IMR-90 (cell line): ENCODE results near the gene MMD2. TPM values are rescaled to one million over a fixed set of nuclear protein-coding genes. Genes with fewer than 3 reads are reported as not detected.

ENCODE experiments used
- ATAC-seq: fragments of 200-7000 bp; cut with Tn5 transposase; 2 replicates; pipeline ENCODE4 v1.9.1; 2020; ENCODE audit warnings: low read depth, mild to moderate bottlenecking, moderate library complexity
- BruUV-seq: library from RNA; stranded (reverse); fragments of 400-500 nt; replicated peaks from 2 replicates; lab custom pipeline; 2021; lab: Mats Ljungman, UMichigan
- CTCF ChIA-PET: fragments of 300-600 bp; formaldehyde crosslinking; extraction: SDS; loops from one replicate; lab custom pipeline; 2021; ENCODE audit warnings: antibody characterized with exemption; lab: Yijun Ruan, JAX
- POLR2A ChIA-PET: fragments of 300-600 bp; sonication (Branson Sonifier 250); formaldehyde crosslinking; loops from one replicate; lab custom pipeline; 2022; ENCODE audit warnings: antibody characterized with exemption; ENCODE audit not compliant: unreplicated experiment; lab: Charles Lee
- DNase-seq: peaks from one replicate; pipeline ENCODE4 v3.0.0; 2013
- H2AFZ ChIP-seq: replicated peaks from 2 replicates; pipeline ENCODE3; 2013; ENCODE audit warnings: low read length, mild to moderate bottlenecking; ENCODE audit not compliant: poor library complexity
- H2AK5ac ChIP-seq: 2 replicates; pipeline ENCODE4 v1.6.1; 2013; ENCODE audit warnings: low read depth, low read length, inconsistent platforms
- H2AK9ac ChIP-seq: replicated peaks from 2 replicates; pipeline ENCODE3; 2013; ENCODE audit warnings: mild to moderate bottlenecking, low read depth, low read length, moderate library complexity; ENCODE audit not compliant: poor library complexity
- H2BK120ac ChIP-seq: 2 replicates; pipeline ENCODE4 v1.6.1; 2013; ENCODE audit warnings: low read depth, low read length, inconsistent platforms
- H2BK15ac ChIP-seq: 3 replicates; pipeline ENCODE4 v1.6.1; 2013; ENCODE audit warnings: low read depth, low read length, inconsistent platforms
- H2BK20ac ChIP-seq: 2 replicates; pipeline ENCODE4 v1.6.1; 2013; ENCODE audit warnings: low read depth, mild to moderate bottlenecking, inconsistent platforms, low read length, moderate library complexity
- H2BK5ac ChIP-seq: 2 replicates; pipeline ENCODE4 v1.6.1; 2013; ENCODE audit warnings: mild to moderate bottlenecking, low read depth, low read length, inconsistent platforms; ENCODE audit not compliant: poor library complexity, severe bottlenecking
- H3K14ac ChIP-seq: replicated peaks from 2 replicates; pipeline ENCODE4 v1.6.1; 2013; ENCODE audit warnings: low read depth, low read length, inconsistent platforms
- H3K18ac ChIP-seq: 2 replicates; pipeline ENCODE4 v1.6.1; 2013; ENCODE audit warnings: low read depth, low read length, control low read depth
- H3K23ac ChIP-seq: 2 replicates; pipeline ENCODE4 v1.6.1; 2013; ENCODE audit warnings: low read depth, low read length, inconsistent platforms
- H3K27ac ChIP-seq: 2 replicates; pipeline ENCODE4 v1.5.1; 2013; ENCODE audit warnings: mild to moderate bottlenecking, control low read depth, low read length; ENCODE audit not compliant: insufficient read depth
- H3K27me3 ChIP-seq: 2 replicates; pipeline ENCODE4 v1.6.1; 2013; ENCODE audit warnings: low read length; ENCODE audit not compliant: control insufficient read depth, insufficient read depth
- H3K36me3 ChIP-seq: 2 replicates; pipeline ENCODE4 v1.6.1; 2013; ENCODE audit warnings: low read length, mixed read lengths; ENCODE audit not compliant: control insufficient read depth, insufficient read depth
- H3K4ac ChIP-seq: 2 replicates; pipeline ENCODE4 v1.6.1; 2013; ENCODE audit warnings: low read depth, low read length, inconsistent platforms
- H3K4me1 ChIP-seq: 2 replicates; pipeline ENCODE4 v1.6.1; 2013; ENCODE audit warnings: low read length, mixed read lengths; ENCODE audit not compliant: control insufficient read depth, insufficient read depth
- H3K4me2 ChIP-seq: 2 replicates; pipeline ENCODE4 v1.6.1; 2013; ENCODE audit warnings: low read depth, mild to moderate bottlenecking, control low read depth, low read length, moderate library complexity
- H3K4me3 ChIP-seq: 2 replicates; pipeline ENCODE4 v1.5.1; 2013; ENCODE audit warnings: low read depth, mild to moderate bottlenecking, control low read depth, low read length, moderate library complexity; ENCODE audit not compliant: insufficient read depth
- H3K56ac ChIP-seq: 2 replicates; pipeline ENCODE4 v1.6.1; 2013; ENCODE audit warnings: low read length, inconsistent platforms; ENCODE audit not compliant: insufficient read depth; ENCODE audit errors: extremely low read depth
- H3K79me1 ChIP-seq, 2 experiments: 2 replicates each; pipeline ENCODE4 v1.6.1; 2013; ENCODE audit warnings: low read length in 2 of 2, inconsistent platforms in 1 of 2, low read depth in 1 of 2
- H3K9ac ChIP-seq: 2 replicates; pipeline ENCODE4 v1.6.1; 2013; ENCODE audit warnings: low read depth, low read length, control low read depth
- H3K9me1 ChIP-seq: 2 replicates; pipeline ENCODE4 v1.6.1; 2013; ENCODE audit warnings: low read length, inconsistent platforms; ENCODE audit not compliant: insufficient read depth
- H3K9me3 ChIP-seq: 2 replicates; pipeline ENCODE4 v1.6.1; 2013; ENCODE audit warnings: low read length; ENCODE audit not compliant: control insufficient read depth, insufficient read depth
- H4K20me1 ChIP-seq: 2 replicates; pipeline ENCODE4 v1.6.1; 2013; ENCODE audit warnings: low read length, inconsistent platforms; ENCODE audit not compliant: insufficient read depth
- H4K5ac ChIP-seq: 2 replicates; pipeline ENCODE4 v1.6.1; 2013; ENCODE audit warnings: mild to moderate bottlenecking, low read depth, low read length, control low read depth
- H4K8ac ChIP-seq, 2 experiments: 2 replicates each; pipeline ENCODE4 v1.6.1; 2013; ENCODE audit warnings: low read depth in 2 of 2, low read length in 2 of 2, control low read depth in 1 of 2, inconsistent platforms in 1 of 2
- H4K91ac ChIP-seq: 2 replicates; pipeline ENCODE4 v1.6.1; 2013; ENCODE audit warnings: low read depth, low read length, inconsistent platforms; ENCODE audit not compliant: insufficient read depth
- CEBPB ChIP-seq: IDR thresholded peaks from 2 replicates; pipeline ENCODE4 v1.6.1; 2012; ENCODE audit warnings: low read depth, low read length, improper control_type of control experiment
- CHD1 ChIP-seq: IDR thresholded peaks from 2 replicates; pipeline ENCODE4 v1.6.1; 2012; ENCODE audit warnings: low read depth, low read length, improper control_type of control experiment
- FOS ChIP-seq: fragments of 150-350 bp; IDR thresholded peaks from 2 replicates; pipeline ENCODE4 v1.6.1; 2016; ENCODE audit warnings: low read depth, low read length
- MAFK ChIP-seq: IDR thresholded peaks from 2 replicates; pipeline ENCODE4 v1.6.1; 2012; ENCODE audit warnings: low read depth, low read length, improper control_type of control experiment
- MAZ ChIP-seq: IDR thresholded peaks from 2 replicates; pipeline ENCODE4 v1.6.1; 2012; ENCODE audit warnings: low read depth, mild to moderate bottlenecking, low read length, improper control_type of control experiment, moderate library complexity, borderline replicate concordance
- POLR2A ChIP-seq: IDR thresholded peaks from 2 replicates; pipeline ENCODE4 v1.6.1; 2012; ENCODE audit warnings: mild to moderate bottlenecking, low read depth, low read length
- RCOR1 ChIP-seq: IDR thresholded peaks from 2 replicates; pipeline ENCODE4 v1.6.1; 2012; ENCODE audit warnings: mild to moderate bottlenecking, low read length, improper control_type of control experiment; ENCODE audit not compliant: insufficient replicate concordance
- SMC3 ChIP-seq: fragments of 150-350 bp; IDR thresholded peaks from 2 replicates; pipeline ENCODE4 v1.6.1; 2016; ENCODE audit warnings: low read depth, mild to moderate bottlenecking, antibody characterized with exemption, low read length, moderate library complexity
- whole genome bisulfite sequencing, 2 experiments: methylation state at CpG; one replicate each; pipeline versions ENCODE4 v1.1.5 to v1.1.7; 2013; ENCODE audit warnings: missing lambda C conversion rate in 2 of 2; ENCODE audit not compliant: insufficient read length in 1 of 2; ENCODE audit errors: extremely low coverage in 2 of 2; 5-methylcytosine and 5-hydroxymethylcytosine counted together
- dilution Hi-C: fragments of 300-500 bp; cut with HindIII; formaldehyde crosslinking; loops from one replicate; pipeline ENCODE4 v1.14.3; 2018; ENCODE audit warnings: low sequenced_read_pairs; ENCODE audit not compliant: unreplicated experiment
- in situ Hi-C: fragments of 300-500 bp; cut with MboI; formaldehyde crosslinking; loops from 3 replicates; pipeline ENCODE4 v1.14.3; 2019; ENCODE audit warnings: low sequenced_read_pairs, inconsistent platforms, mixed read lengths
- intact Hi-C: fragments of 100-400 bp; cut with micrococcal nuclease; formaldehyde crosslinking; loops from 2 replicates; pipeline ENCODE4 v1.10.0; 2022
- polyA plus RNA-seq, 3 experiments: library from polyadenylated mRNA; depleted of rRNA; stranded (reverse); fragments of >200 nt; gene quantifications; 2 replicates each; pipeline ENCODE4 v1.2.3, GENCODE V29; 2012; ENCODE audit warnings: low replicate concordance in 1 of 3
- total RNA-seq: library from RNA; depleted of rRNA; stranded (reverse); fragments of >200 nt; gene quantifications from 2 replicates; pipeline ENCODE4 v1.2.3, GENCODE V29; 2012
- TF ChIP-seq, protein P1 (sequence below): fragments of 150-350 bp; IDR thresholded peaks from 2 replicates; pipeline ENCODE4 v1.6.1; 2017; ENCODE audit warnings: mild to moderate bottlenecking, antibody characterized with exemption, low read length, low read depth
- TF ChIP-seq, protein P2 (sequence below): fragments of 150-350 bp; IDR thresholded peaks from 2 replicates; pipeline ENCODE4 v1.6.1; 2016; ENCODE audit warnings: low read depth, mild to moderate bottlenecking, low read length, moderate library complexity, borderline replicate concordance
- TF ChIP-seq, protein P3 (sequence below): conservative IDR thresholded peaks from 2 replicates; pipeline ENCODE4 v1.5.1; 2012; ENCODE audit warnings: mild to moderate bottlenecking, low read depth, low read length, improper control_type of control experiment

MMD2 gene
- total and polyA plus RNA-seq, 2 of the 4 experiments (the other 2 are of a cell fraction) = not detected

DNA sequence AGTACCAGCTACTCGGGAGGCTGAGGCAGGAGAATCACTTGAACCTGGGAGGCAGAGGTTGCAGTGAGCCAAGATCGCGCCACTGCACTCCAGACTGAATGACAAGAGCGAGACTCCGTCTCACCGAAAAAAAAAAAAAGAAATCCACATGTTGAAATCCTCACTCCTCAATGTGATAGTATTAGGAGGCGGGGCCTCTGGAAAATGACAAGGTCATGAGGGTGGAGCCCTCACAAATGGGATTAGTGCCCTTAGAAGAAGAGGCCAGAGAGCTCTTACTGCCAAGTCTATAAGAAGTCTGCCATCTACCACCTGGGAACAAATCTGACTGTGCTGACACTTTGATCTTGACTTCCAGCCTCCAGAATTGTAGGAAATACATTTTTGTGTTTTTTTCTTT, 10.6 kb downstream of the MMD2 start:
- Histone ChIP-seq H3K4me1 (no peaks in the 10 kb centered on the region), H4K5ac (no peak overlapping the region), H3K36me3 (no peaks in the 10 kb centered on the region), H3K14ac (no peak overlapping the region), H3K27me3 (no peaks in the 10 kb centered on the region), H3K9me3 (no peaks in the 10 kb centered on the region), H2BK5ac (no peak overlapping the region), H3K23ac (no peak overlapping the region), H3K79me1 (no peaks in the 10 kb centered on the region), H2BK20ac (no peak overlapping the region), H2BK15ac (no peak overlapping the region), H2AK5ac (no peak overlapping the region), H3K9ac (no peak overlapping the region), H2AFZ (no peak overlapping the region), H2BK120ac (no peak overlapping the region), H2AK9ac (no peak overlapping the region), H3K56ac (no peak overlapping the region), H4K20me1 (no peaks in the 10 kb centered on the region), H4K8ac (no peak overlapping the region), H3K27ac (no peak overlapping the region), H3K4me2 (no peak overlapping the region), H4K91ac (no peak overlapping the region), H3K4ac (no peak overlapping the region), H3K9me1 (no peaks in the 10 kb centered on the region), H3K4me3 (no peak overlapping the region), H3K18ac (no peak overlapping the region)
- intact Hi-C loops = no loop called here
- in situ Hi-C loops = no loop called here
- DNase-seq (no peak), ATAC-seq (no peak)
- no CpG with 5 or more reads among the region's 7 CpGs for WGBS, 2 experiments
- no TSS peak for BruUV-seq
- TF ChIP-seq POLR2A (no peak), CHD1 (no peak), SMC3 (no peak), RCOR1 (no peak), FOS (no peak), CEBPB (no peak), MAZ (no peak), MAFK (no peak)
- TF ChIP-seq, protein P1, sequence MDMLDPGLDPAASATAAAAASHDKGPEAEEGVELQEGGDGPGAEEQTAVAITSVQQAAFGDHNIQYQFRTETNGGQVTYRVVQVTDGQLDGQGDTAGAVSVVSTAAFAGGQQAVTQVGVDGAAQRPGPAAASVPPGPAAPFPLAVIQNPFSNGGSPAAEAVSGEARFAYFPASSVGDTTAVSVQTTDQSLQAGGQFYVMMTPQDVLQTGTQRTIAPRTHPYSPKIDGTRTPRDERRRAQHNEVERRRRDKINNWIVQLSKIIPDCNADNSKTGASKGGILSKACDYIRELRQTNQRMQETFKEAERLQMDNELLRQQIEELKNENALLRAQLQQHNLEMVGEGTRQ = no peak
- TF ChIP-seq, protein P2, sequence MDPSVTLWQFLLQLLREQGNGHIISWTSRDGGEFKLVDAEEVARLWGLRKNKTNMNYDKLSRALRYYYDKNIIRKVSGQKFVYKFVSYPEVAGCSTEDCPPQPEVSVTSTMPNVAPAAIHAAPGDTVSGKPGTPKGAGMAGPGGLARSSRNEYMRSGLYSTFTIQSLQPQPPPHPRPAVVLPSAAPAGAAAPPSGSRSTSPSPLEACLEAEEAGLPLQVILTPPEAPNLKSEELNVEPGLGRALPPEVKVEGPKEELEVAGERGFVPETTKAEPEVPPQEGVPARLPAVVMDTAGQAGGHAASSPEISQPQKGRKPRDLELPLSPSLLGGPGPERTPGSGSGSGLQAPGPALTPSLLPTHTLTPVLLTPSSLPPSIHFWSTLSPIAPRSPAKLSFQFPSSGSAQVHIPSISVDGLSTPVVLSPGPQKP = no peak
- TF ChIP-seq, protein P3, sequence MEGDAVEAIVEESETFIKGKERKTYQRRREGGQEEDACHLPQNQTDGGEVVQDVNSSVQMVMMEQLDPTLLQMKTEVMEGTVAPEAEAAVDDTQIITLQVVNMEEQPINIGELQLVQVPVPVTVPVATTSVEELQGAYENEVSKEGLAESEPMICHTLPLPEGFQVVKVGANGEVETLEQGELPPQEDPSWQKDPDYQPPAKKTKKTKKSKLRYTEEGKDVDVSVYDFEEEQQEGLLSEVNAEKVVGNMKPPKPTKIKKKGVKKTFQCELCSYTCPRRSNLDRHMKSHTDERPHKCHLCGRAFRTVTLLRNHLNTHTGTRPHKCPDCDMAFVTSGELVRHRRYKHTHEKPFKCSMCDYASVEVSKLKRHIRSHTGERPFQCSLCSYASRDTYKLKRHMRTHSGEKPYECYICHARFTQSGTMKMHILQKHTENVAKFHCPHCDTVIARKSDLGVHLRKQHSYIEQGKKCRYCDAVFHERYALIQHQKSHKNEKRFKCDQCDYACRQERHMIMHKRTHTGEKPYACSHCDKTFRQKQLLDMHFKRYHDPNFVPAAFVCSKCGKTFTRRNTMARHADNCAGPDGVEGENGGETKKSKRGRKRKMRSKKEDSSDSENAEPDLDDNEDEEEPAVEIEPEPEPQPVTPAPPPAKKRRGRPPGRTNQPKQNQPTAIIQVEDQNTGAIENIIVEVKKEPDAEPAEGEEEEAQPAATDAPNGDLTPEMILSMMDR = no peak
- CTCF ChIA-PET = interaction anchor here (1.1 kb wide), 1 partner anchor 26 kb away, joined by 3 read pairs; no protein-coding TSS in a partner anchor
- POLR2A ChIA-PET = no interaction called here
- dilution Hi-C loops = no loop called here
